HepG2 (cell line): ENCODE data around the gene DPP7. TPM values are rescaled to one million over a fixed set of nuclear protein-coding genes. Genes with fewer than 3 reads are reported as not detected.

Source experiments
- FOXM1 ChIP-seq: sonication (generic); formaldehyde crosslinking; IDR thresholded peaks from 2 replicates; pipeline ENCODE4 v1.5.0; 2020; ENCODE audit warnings: missing genetic modification reagents
- NCOA2 ChIP-seq: sonication (generic); formaldehyde crosslinking; IDR thresholded peaks from 2 replicates; pipeline ENCODE4 v1.8.0; 2022; ENCODE audit warnings: inconsistent platforms
- NFE2 ChIP-seq: sonication (generic); formaldehyde crosslinking; IDR thresholded peaks from 2 replicates; pipeline ENCODE4 v1.4.0; 2020; ENCODE audit warnings: missing genetic modification reagents
- NPAS2 ChIP-seq: sonication (generic); formaldehyde crosslinking; IDR thresholded peaks from 2 replicates; pipeline ENCODE4 v1.8.0; 2022; ENCODE audit warnings: mild to moderate bottlenecking, missing genetic modification reagents, borderline replicate concordance
- REL ChIP-seq: sonication (generic); formaldehyde crosslinking; conservative IDR thresholded peaks from 2 replicates; pipeline ENCODE4 v1.8.0; 2022; ENCODE audit warnings: mild to moderate bottlenecking, missing genetic modification reagents, moderate library complexity
- polyA plus RNA-seq, 8 experiments: library from polyadenylated mRNA; depleted of rRNA in 3 of 8; stranded (reverse) in 7 of 8; unstranded in 1 of 8; fragments of >200 nt; fragmentation: Illumina TruSeq in 4 of 8; extraction: Trizol in 4 of 8; gene quantifications; 2 replicates each; pipeline versions ENCODE4 v1.2.1 to v1.2.3, GENCODE V29; 2011 to 2016; ENCODE audit warnings: low read depth in 4 of 8, missing spikeins in 1 of 8, mixed read lengths in 1 of 8; ENCODE audit not compliant: insufficient read depth in 1 of 8
- total RNA-seq, 5 experiments: library from RNA; depleted of rRNA; stranded (reverse); fragments of >200 nt; fragmentation: Illumina TruSeq; extraction: Trizol; gene quantifications; 2 replicates each; pipeline ENCODE4 v1.2.3, GENCODE V29; 2016; ENCODE audit warnings: low read depth in 1 of 5
- TF ChIP-seq, protein P1 (sequence below): sonication (generic); formaldehyde crosslinking; IDR thresholded peaks from 2 replicates; pipeline ENCODE4 v1.4.0; 2020; ENCODE audit warnings: missing genetic modification reagents, mild to moderate bottlenecking, borderline replicate concordance
- TF ChIP-seq, protein P2 (sequence below): sonication (generic); formaldehyde crosslinking; IDR thresholded peaks from 2 replicates; pipeline ENCODE4 v1.4.0; 2020; ENCODE audit warnings: missing genetic modification reagents
- TF ChIP-seq, protein P3 (sequence below): sonication (generic); formaldehyde crosslinking; conservative IDR thresholded peaks from 2 replicates; pipeline ENCODE4 v1.8.0; 2022; ENCODE audit warnings: missing genetic modification reagents
- TF ChIP-seq, protein P4 (sequence below): sonication (generic); formaldehyde crosslinking; IDR thresholded peaks from 2 replicates; pipeline ENCODE4 v1.5.0; 2020; ENCODE audit warnings: mild to moderate bottlenecking, low read depth, missing genetic modification reagents, borderline replicate concordance
- TF ChIP-seq, protein P5 (sequence below): IDR thresholded peaks from 2 replicates; pipeline ENCODE4 v1.6.1; 2012; ENCODE audit warnings: low read depth, low read length, improper control_type of control experiment
- TF ChIP-seq, protein P6 (sequence below): sonication (generic); formaldehyde crosslinking; IDR thresholded peaks from 2 replicates; pipeline ENCODE4 v1.5.1; 2020; ENCODE audit warnings: mild to moderate bottlenecking, missing genetic modification reagents, moderate library complexity

Gene DPP7
- total and polyA plus RNA-seq, 2 of the 13 experiments (the other 11 are each of a cell fraction or from before 2014, with no cell fraction given): 1.2 to 4.5 TPM

DNA sequence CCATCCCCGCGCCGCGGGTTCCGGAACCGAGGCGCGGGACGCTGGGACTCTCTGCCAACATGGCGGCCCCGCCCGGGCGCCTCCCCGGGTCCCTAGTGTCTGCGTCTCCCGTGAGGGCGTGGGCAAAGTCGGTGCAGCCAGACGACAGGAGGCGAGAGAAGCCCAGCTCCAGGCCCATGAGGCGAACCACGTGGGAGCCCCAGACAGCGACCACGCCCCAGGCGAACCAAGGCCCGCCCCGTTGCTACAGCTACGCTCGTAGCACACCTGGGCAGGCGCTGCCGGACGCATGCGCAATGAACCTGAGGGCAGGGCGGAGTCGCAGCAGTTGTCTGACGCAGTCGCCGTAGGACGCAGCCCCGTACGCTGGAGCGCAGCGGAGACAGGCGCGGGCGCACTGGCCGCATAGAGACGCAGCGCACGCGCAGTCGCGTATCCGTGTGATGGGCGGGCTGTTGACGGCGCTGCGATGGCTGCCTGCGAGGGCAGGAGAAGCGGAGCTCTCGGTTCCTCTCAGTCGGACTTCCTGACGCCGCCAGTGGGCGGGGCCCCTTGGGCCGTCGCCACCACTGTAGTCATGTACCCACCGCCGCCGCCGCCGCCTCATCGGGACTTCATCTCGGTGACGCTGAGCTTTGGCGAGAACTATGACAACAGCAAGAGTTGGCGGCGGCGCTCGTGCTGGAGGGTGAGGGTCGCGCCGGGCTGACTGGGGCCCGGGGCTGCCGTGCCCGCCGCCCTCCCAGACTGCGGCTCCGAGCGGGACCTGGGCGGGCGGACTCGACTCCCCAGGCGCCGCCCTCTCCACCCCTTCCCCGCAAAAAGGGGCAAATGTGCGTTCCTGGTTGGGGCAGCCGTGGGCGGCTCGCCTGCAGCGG, 27.8 kb downstream of the DPP7 start, which contains the start of gene MAN1B1 (continued):
- TF ChIP-seq, protein P1, sequence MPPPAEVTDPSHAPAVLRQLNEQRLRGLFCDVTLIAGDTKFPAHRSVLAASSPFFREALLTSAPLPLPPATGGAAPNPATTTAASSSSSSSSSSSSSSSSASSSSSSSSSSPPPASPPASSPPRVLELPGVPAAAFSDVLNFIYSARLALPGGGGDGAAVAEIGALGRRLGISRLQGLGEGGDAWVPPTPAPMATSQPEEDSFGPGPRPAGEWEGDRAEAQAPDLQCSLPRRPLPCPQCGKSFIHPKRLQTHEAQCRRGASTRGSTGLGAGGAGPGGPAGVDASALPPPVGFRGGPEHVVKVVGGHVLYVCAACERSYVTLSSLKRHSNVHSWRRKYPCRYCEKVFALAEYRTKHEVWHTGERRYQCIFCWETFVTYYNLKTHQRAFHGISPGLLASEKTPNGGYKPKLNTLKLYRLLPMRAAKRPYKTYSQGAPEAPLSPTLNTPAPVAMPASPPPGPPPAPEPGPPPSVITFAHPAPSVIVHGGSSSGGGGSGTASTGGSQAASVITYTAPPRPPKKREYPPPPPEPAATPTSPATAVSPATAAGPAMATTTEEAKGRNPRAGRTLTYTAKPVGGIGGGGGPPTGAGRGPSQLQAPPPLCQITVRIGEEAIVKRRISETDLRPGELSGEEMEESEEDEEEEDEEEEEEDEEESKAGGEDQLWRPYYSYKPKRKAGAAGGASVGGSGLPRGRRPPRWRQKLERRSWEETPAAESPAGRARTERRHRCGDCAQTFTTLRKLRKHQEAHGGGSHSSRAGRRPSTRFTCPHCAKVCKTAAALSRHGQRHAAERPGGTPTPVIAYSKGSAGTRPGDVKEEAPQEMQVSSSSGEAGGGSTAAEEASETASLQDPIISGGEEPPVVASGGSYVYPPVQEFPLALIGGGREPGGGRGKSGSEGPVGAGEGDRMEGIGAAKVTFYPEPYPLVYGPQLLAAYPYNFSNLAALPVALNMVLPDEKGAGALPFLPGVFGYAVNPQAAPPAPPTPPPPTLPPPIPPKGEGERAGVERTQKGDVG (CRISPR knock-in tag): no peak
- TF ChIP-seq REL (CRISPR knock-in tag): peak; percentile 79
- TF ChIP-seq, protein P2, sequence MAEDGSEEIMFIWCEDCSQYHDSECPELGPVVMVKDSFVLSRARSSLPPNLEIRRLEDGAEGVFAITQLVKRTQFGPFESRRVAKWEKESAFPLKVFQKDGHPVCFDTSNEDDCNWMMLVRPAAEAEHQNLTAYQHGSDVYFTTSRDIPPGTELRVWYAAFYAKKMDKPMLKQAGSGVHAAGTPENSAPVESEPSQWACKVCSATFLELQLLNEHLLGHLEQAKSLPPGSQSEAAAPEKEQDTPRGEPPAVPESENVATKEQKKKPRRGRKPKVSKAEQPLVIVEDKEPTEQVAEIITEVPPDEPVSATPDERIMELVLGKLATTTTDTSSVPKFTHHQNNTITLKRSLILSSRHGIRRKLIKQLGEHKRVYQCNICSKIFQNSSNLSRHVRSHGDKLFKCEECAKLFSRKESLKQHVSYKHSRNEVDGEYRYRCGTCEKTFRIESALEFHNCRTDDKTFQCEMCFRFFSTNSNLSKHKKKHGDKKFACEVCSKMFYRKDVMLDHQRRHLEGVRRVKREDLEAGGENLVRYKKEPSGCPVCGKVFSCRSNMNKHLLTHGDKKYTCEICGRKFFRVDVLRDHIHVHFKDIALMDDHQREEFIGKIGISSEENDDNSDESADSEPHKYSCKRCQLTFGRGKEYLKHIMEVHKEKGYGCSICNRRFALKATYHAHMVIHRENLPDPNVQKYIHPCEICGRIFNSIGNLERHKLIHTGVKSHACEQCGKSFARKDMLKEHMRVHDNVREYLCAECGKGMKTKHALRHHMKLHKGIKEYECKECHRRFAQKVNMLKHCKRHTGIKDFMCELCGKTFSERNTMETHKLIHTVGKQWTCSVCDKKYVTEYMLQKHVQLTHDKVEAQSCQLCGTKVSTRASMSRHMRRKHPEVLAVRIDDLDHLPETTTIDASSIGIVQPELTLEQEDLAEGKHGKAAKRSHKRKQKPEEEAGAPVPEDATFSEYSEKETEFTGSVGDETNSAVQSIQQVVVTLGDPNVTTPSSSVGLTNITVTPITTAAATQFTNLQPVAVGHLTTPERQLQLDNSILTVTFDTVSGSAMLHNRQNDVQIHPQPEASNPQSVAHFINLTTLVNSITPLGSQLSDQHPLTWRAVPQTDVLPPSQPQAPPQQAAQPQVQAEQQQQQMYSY (CRISPR knock-in tag): no peak
- TF ChIP-seq, protein P3, sequence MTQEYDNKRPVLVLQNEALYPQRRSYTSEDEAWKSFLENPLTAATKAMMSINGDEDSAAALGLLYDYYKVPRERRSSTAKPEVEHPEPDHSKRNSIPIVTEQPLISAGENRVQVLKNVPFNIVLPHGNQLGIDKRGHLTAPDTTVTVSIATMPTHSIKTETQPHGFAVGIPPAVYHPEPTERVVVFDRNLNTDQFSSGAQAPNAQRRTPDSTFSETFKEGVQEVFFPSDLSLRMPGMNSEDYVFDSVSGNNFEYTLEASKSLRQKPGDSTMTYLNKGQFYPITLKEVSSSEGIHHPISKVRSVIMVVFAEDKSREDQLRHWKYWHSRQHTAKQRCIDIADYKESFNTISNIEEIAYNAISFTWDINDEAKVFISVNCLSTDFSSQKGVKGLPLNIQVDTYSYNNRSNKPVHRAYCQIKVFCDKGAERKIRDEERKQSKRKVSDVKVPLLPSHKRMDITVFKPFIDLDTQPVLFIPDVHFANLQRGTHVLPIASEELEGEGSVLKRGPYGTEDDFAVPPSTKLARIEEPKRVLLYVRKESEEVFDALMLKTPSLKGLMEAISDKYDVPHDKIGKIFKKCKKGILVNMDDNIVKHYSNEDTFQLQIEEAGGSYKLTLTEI (CRISPR knock-in tag): no peak
- TF ChIP-seq, protein P4, sequence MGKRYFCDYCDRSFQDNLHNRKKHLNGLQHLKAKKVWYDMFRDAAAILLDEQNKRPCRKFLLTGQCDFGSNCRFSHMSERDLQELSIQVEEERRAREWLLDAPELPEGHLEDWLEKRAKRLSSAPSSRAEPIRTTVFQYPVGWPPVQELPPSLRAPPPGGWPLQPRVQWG (CRISPR knock-in tag): no peak
- TF ChIP-seq, protein P5, sequence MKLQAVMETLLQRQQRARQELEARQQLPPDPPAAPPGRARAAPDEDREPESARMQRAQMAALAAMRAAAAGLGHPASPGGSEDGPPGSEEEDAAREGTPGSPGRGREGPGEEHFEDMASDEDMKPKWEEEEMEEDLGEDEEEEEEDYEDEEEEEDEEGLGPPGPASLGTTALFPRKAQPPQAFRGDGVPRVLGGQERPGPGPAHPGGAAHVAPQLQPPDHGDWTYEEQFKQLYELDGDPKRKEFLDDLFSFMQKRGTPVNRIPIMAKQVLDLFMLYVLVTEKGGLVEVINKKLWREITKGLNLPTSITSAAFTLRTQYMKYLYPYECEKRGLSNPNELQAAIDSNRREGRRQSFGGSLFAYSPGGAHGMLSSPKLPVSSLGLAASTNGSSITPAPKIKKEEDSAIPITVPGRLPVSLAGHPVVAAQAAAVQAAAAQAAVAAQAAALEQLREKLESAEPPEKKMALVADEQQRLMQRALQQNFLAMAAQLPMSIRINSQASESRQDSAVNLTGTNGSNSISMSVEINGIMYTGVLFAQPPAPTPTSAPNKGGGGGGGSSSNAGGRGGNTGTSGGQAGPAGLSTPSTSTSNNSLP: peak; percentile 9; the same call in 1 of the 2 replicates
- no peak for TF ChIP-seq FOXM1
- TF ChIP-seq, protein P6, sequence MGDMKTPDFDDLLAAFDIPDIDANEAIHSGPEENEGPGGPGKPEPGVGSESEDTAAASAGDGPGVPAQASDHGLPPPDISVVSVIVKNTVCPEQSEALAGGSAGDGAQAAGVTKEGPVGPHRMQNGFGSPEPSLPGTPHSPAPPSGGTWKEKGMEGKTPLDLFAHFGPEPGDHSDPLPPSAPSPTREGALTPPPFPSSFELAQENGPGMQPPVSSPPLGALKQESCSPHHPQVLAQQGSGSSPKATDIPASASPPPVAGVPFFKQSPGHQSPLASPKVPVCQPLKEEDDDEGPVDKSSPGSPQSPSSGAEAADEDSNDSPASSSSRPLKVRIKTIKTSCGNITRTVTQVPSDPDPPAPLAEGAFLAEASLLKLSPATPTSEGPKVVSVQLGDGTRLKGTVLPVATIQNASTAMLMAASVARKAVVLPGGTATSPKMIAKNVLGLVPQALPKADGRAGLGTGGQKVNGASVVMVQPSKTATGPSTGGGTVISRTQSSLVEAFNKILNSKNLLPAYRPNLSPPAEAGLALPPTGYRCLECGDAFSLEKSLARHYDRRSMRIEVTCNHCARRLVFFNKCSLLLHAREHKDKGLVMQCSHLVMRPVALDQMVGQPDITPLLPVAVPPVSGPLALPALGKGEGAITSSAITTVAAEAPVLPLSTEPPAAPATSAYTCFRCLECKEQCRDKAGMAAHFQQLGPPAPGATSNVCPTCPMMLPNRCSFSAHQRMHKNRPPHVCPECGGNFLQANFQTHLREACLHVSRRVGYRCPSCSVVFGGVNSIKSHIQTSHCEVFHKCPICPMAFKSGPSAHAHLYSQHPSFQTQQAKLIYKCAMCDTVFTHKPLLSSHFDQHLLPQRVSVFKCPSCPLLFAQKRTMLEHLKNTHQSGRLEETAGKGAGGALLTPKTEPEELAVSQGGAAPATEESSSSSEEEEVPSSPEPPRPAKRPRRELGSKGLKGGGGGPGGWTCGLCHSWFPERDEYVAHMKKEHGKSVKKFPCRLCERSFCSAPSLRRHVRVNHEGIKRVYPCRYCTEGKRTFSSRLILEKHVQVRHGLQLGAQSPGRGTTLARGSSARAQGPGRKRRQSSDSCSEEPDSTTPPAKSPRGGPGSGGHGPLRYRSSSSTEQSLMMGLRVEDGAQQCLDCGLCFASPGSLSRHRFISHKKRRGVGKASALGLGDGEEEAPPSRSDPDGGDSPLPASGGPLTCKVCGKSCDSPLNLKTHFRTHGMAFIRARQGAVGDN: peak; percentile 90
- no peak for TF ChIP-seq NFE2
- TF ChIP-seq NPAS2 (CRISPR knock-in tag): no peak
- 0 out of 2 replicates have a peak, but pooled peaks have one; percentile 5 for TF ChIP-seq NCOA2 (CRISPR knock-in tag)
